IMR-90 (cell line): ENCODE measurements around the gene ZNF813. TPM values are rescaled to one million over a fixed set of nuclear protein-coding genes. Genes with fewer than 3 reads are reported as not detected.

Source experiments
- ATAC-seq: fragments of 200-7000 bp; cut with Tn5 transposase; 2 replicates; pipeline ENCODE4 v1.9.1; 2020; ENCODE audit warnings: low read depth, mild to moderate bottlenecking, moderate library complexity
- BruUV-seq: library from RNA; stranded (reverse); fragments of 400-500 nt; replicated peaks from 2 replicates; lab custom pipeline; 2021; lab: Mats Ljungman, UMichigan
- CTCF ChIA-PET: fragments of 300-600 bp; formaldehyde crosslinking; extraction: SDS; loops from one replicate; lab custom pipeline; 2021; ENCODE audit warnings: antibody characterized with exemption; lab: Yijun Ruan, JAX
- POLR2A ChIA-PET: fragments of 300-600 bp; sonication (Branson Sonifier 250); formaldehyde crosslinking; loops from one replicate; lab custom pipeline; 2022; ENCODE audit warnings: antibody characterized with exemption; ENCODE audit not compliant: unreplicated experiment; lab: Charles Lee
- DNase-seq: peaks from one replicate; pipeline ENCODE4 v3.0.0; 2013
- H2AFZ ChIP-seq: replicated peaks from 2 replicates; pipeline ENCODE3; 2013; ENCODE audit warnings: low read length, mild to moderate bottlenecking; ENCODE audit not compliant: poor library complexity
- H2AK5ac ChIP-seq: 2 replicates; pipeline ENCODE4 v1.6.1; 2013; ENCODE audit warnings: low read depth, low read length, inconsistent platforms
- H2AK9ac ChIP-seq: replicated peaks from 2 replicates; pipeline ENCODE3; 2013; ENCODE audit warnings: mild to moderate bottlenecking, low read depth, low read length, moderate library complexity; ENCODE audit not compliant: poor library complexity
- H2BK120ac ChIP-seq: 2 replicates; pipeline ENCODE4 v1.6.1; 2013; ENCODE audit warnings: low read depth, low read length, inconsistent platforms
- H2BK15ac ChIP-seq: 3 replicates; pipeline ENCODE4 v1.6.1; 2013; ENCODE audit warnings: low read depth, low read length, inconsistent platforms
- H2BK20ac ChIP-seq: 2 replicates; pipeline ENCODE4 v1.6.1; 2013; ENCODE audit warnings: low read depth, mild to moderate bottlenecking, inconsistent platforms, low read length, moderate library complexity
- H2BK5ac ChIP-seq: 2 replicates; pipeline ENCODE4 v1.6.1; 2013; ENCODE audit warnings: mild to moderate bottlenecking, low read depth, low read length, inconsistent platforms; ENCODE audit not compliant: poor library complexity, severe bottlenecking
- H3K14ac ChIP-seq: replicated peaks from 2 replicates; pipeline ENCODE4 v1.6.1; 2013; ENCODE audit warnings: low read depth, low read length, inconsistent platforms
- H3K18ac ChIP-seq: 2 replicates; pipeline ENCODE4 v1.6.1; 2013; ENCODE audit warnings: low read depth, low read length, control low read depth
- H3K23ac ChIP-seq: 2 replicates; pipeline ENCODE4 v1.6.1; 2013; ENCODE audit warnings: low read depth, low read length, inconsistent platforms
- H3K27ac ChIP-seq: 2 replicates; pipeline ENCODE4 v1.5.1; 2013; ENCODE audit warnings: mild to moderate bottlenecking, control low read depth, low read length; ENCODE audit not compliant: insufficient read depth
- H3K27me3 ChIP-seq: 2 replicates; pipeline ENCODE4 v1.6.1; 2013; ENCODE audit warnings: low read length; ENCODE audit not compliant: control insufficient read depth, insufficient read depth
- H3K36me3 ChIP-seq: 2 replicates; pipeline ENCODE4 v1.6.1; 2013; ENCODE audit warnings: low read length, mixed read lengths; ENCODE audit not compliant: control insufficient read depth, insufficient read depth
- H3K4ac ChIP-seq: 2 replicates; pipeline ENCODE4 v1.6.1; 2013; ENCODE audit warnings: low read depth, low read length, inconsistent platforms
- H3K4me1 ChIP-seq: 2 replicates; pipeline ENCODE4 v1.6.1; 2013; ENCODE audit warnings: low read length, mixed read lengths; ENCODE audit not compliant: control insufficient read depth, insufficient read depth
- H3K4me2 ChIP-seq: 2 replicates; pipeline ENCODE4 v1.6.1; 2013; ENCODE audit warnings: low read depth, mild to moderate bottlenecking, control low read depth, low read length, moderate library complexity
- H3K4me3 ChIP-seq: 2 replicates; pipeline ENCODE4 v1.5.1; 2013; ENCODE audit warnings: low read depth, mild to moderate bottlenecking, control low read depth, low read length, moderate library complexity; ENCODE audit not compliant: insufficient read depth
- H3K56ac ChIP-seq: 2 replicates; pipeline ENCODE4 v1.6.1; 2013; ENCODE audit warnings: low read length, inconsistent platforms; ENCODE audit not compliant: insufficient read depth; ENCODE audit errors: extremely low read depth
- H3K79me1 ChIP-seq, 2 experiments: 2 replicates each; pipeline ENCODE4 v1.6.1; 2013; ENCODE audit warnings: low read length in 2 of 2, inconsistent platforms in 1 of 2, low read depth in 1 of 2
- H3K9ac ChIP-seq: 2 replicates; pipeline ENCODE4 v1.6.1; 2013; ENCODE audit warnings: low read depth, low read length, control low read depth
- H3K9me1 ChIP-seq: 2 replicates; pipeline ENCODE4 v1.6.1; 2013; ENCODE audit warnings: low read length, inconsistent platforms; ENCODE audit not compliant: insufficient read depth
- H3K9me3 ChIP-seq: 2 replicates; pipeline ENCODE4 v1.6.1; 2013; ENCODE audit warnings: low read length; ENCODE audit not compliant: control insufficient read depth, insufficient read depth
- H4K20me1 ChIP-seq: 2 replicates; pipeline ENCODE4 v1.6.1; 2013; ENCODE audit warnings: low read length, inconsistent platforms; ENCODE audit not compliant: insufficient read depth
- H4K5ac ChIP-seq: 2 replicates; pipeline ENCODE4 v1.6.1; 2013; ENCODE audit warnings: mild to moderate bottlenecking, low read depth, low read length, control low read depth
- H4K8ac ChIP-seq, 2 experiments: 2 replicates each; pipeline ENCODE4 v1.6.1; 2013; ENCODE audit warnings: low read depth in 2 of 2, low read length in 2 of 2, control low read depth in 1 of 2, inconsistent platforms in 1 of 2
- H4K91ac ChIP-seq: 2 replicates; pipeline ENCODE4 v1.6.1; 2013; ENCODE audit warnings: low read depth, low read length, inconsistent platforms; ENCODE audit not compliant: insufficient read depth
- BHLHE40 ChIP-seq: fragments of 150-350 bp; IDR thresholded peaks from 2 replicates; pipeline ENCODE4 v1.6.1; 2016; ENCODE audit warnings: mild to moderate bottlenecking, low read depth, low read length
- CEBPB ChIP-seq: IDR thresholded peaks from 2 replicates; pipeline ENCODE4 v1.6.1; 2012; ENCODE audit warnings: low read depth, low read length, improper control_type of control experiment
- RFX5 ChIP-seq: IDR thresholded peaks from 2 replicates; pipeline ENCODE4 v1.8.0; 2012; ENCODE audit warnings: low read depth, mild to moderate bottlenecking, low read length, moderate library complexity
- WGBS, 2 experiments: methylation state at CpG; one replicate each; pipeline versions ENCODE4 v1.1.5 to v1.1.7; 2013; ENCODE audit warnings: missing lambda C conversion rate in 2 of 2; ENCODE audit not compliant: insufficient read length in 1 of 2; ENCODE audit errors: extremely low coverage in 2 of 2; 5-methylcytosine and 5-hydroxymethylcytosine counted together
- dilution Hi-C: fragments of 300-500 bp; cut with HindIII; formaldehyde crosslinking; loops from one replicate; pipeline ENCODE4 v1.14.3; 2018; ENCODE audit warnings: low sequenced_read_pairs; ENCODE audit not compliant: unreplicated experiment
- in situ Hi-C: fragments of 300-500 bp; cut with MboI; formaldehyde crosslinking; loops from 3 replicates; pipeline ENCODE4 v1.14.3; 2019; ENCODE audit warnings: low sequenced_read_pairs, inconsistent platforms, mixed read lengths
- intact Hi-C: fragments of 100-400 bp; cut with micrococcal nuclease; formaldehyde crosslinking; loops from 2 replicates; pipeline ENCODE4 v1.10.0; 2022
- polyA plus RNA-seq, 3 experiments: library from polyadenylated mRNA; depleted of rRNA; stranded (reverse); fragments of >200 nt; gene quantifications; 2 replicates each; pipeline ENCODE4 v1.2.3, GENCODE V29; 2012; ENCODE audit warnings: low replicate concordance in 1 of 3
- total RNA-seq: library from RNA; depleted of rRNA; stranded (reverse); fragments of >200 nt; gene quantifications from 2 replicates; pipeline ENCODE4 v1.2.3, GENCODE V29; 2012

ZNF813 gene
- total and polyA plus RNA-seq, 2 of the 4 experiments (the other 2 are of a cell fraction): 0.82 to 3.4 TPM

GRCh38 chr19:53509845-53510244, 42.3 kb downstream of the ZNF813 start:
- Histone ChIP-seq H2BK5ac (no peak overlapping the region), H4K8ac (no peak overlapping the region), H3K4me3 (no peak overlapping the region), H3K27ac (no peak overlapping the region), H3K4me2 (no peak overlapping the region), H4K5ac (no peak overlapping the region), H2AFZ (no peak overlapping the region), H4K20me1 (no peaks in the 10 kb centered on the region), H2BK20ac (no peak overlapping the region), H3K79me1 (no peaks in the 10 kb centered on the region), H3K23ac (no peak overlapping the region), H2BK120ac (no peak overlapping the region), H2BK15ac (no peak overlapping the region), H3K9ac (no peak overlapping the region), H2AK9ac (no peak overlapping the region), H3K14ac (no peak overlapping the region), H3K9me1 (no peaks in the 10 kb centered on the region), H4K91ac (no peak overlapping the region), H3K27me3 (0 out of 2 replicates have a peak, but pooled peaks cover 3% of the 10 kb centered on the region), H3K18ac (no peak overlapping the region), H3K9me3 (no peaks in the 10 kb centered on the region), H3K4ac (no peak overlapping the region), H2AK5ac (no peak overlapping the region), H3K4me1 (peaks cover 7% of the 10 kb centered on the region), H3K56ac (no peak overlapping the region), H3K36me3 (no peaks in the 10 kb centered on the region)
- in situ Hi-C loops: no loop called here
- DNase-seq (no peak), ATAC-seq (no peak)
- intact Hi-C loops: no loop called here
- WGBS, 2 experiments: no CpG with 5 or more reads among the region's 5 CpGs
- dilution Hi-C loops: no loop called here
- CTCF ChIA-PET: interaction anchor here (0.7 to 1.9 kb wide), 2 partner anchors 77 to 85 kb away, joined by 3 to 4 read pairs; no protein-coding TSS in a partner anchor
- no peak for TF ChIP-seq CEBPB
- TF ChIP-seq BHLHE40: no peak
- no peak for TF ChIP-seq RFX5
- POLR2A ChIA-PET: no interaction called here
- BruUV-seq: no TSS peak
